Measurements from ENCODE around the gene SEC16A. TPM values are rescaled to one million over a fixed set of nuclear protein-coding genes. Genes with fewer than 3 reads are reported as not detected.

The SEC16A gene
- total RNA-seq, 2 donors from 2014 or later = 35.3 to 75.8 TPM

- intact Hi-C loops (cut with DNase I) = no loop called here
- Histone ChIP-seq H3K9me3 (no peaks in the 10 kb centered on the region), H3K4me3 (no peak overlapping the region), H3K4me1 (peaks cover 15% of the 10 kb centered on the region), H3K36me3 (replicated peaks in 1 of 2; ENCODE audit: insufficient read depth in 1 of 2, low read depth in 2 of 2) (peaks cover 43 to 54% of the 10 kb centered on the region in 2 donors), H3K27ac (no peak overlapping the region), H3K27me3 (no peaks in the 10 kb centered on the region)
- 93 to 97% methylated on average over 13 to 68 of the region's 68 CpGs for WGBS, 2 donors
- ATAC-seq (no peak), DNase-seq (no peak)
- TF ChIP-seq POLR2A (IDR thresholded peaks at IDR 0.05) (no peak), CTCF (IDR thresholded peaks at IDR 0.05) (no peak)
These were observed 21.9 kb upstream of the SEC16A start for GRCh38 chr9:136504512-136505348.

- Histone ChIP-seq H3K4me1 (peaks cover 32% of the 10 kb centered on the region), H3K4me3 (no peak overlapping the region), H3K9me3 (no peaks in the 10 kb centered on the region), H3K27me3 (no peaks in the 10 kb centered on the region), H3K27ac (no peak overlapping the region), H3K36me3 (replicated peaks in 1 of 2; ENCODE audit: insufficient read depth in 1 of 2, low read depth in 2 of 2) (peaks cover 36 to 41% of the 10 kb centered on the region in 2 donors)
- intact Hi-C loops (cut with DNase I) = no loop called here
- no peak for ATAC-seq
- no peak for DNase-seq
- WGBS, 2 donors = 88 to 89% methylated on average over 11 to 28 of the region's 33 CpGs
- TF ChIP-seq CTCF (IDR thresholded peaks at IDR 0.05) (no peak), POLR2A (IDR thresholded peaks at IDR 0.05) (no peak)
These were observed 20.2 kb upstream of the SEC16A start for GRCh38 chr9:136502940-136503550.

- H3K4me3 ChIP-seq = no peak overlapping the region
- intact Hi-C loops (cut with DNase I) = no loop called here
- H3K36me3 ChIP-seq (replicated peaks in 1 of 2; ENCODE audit: insufficient read depth in 1 of 2, low read depth in 2 of 2) = peaks cover 27 to 39% of the 10 kb centered on the region in 2 donors
- H3K27me3 ChIP-seq = no peaks in the 10 kb centered on the region
- H3K9me3 ChIP-seq = no peaks in the 10 kb centered on the region
- H3K4me1 ChIP-seq = peaks cover 32% of the 10 kb centered on the region
- WGBS, 2 donors = 94 to 95% methylated on average over 13 to 31 of the region's 38 CpGs
- TF ChIP-seq POLR2A (IDR thresholded peaks at IDR 0.05) (no peak), CTCF (IDR thresholded peaks at IDR 0.05) (no peak)
- H3K27ac ChIP-seq = no peak overlapping the region
- ATAC-seq = no peak
- no peak for DNase-seq
These were observed 19.4 kb upstream of the SEC16A start for GRCh38 chr9:136502196-136502595.

GRCh38 chr9:136501686-136502085 lies 18.8 kb upstream of the SEC16A start:
- H3K4me3 ChIP-seq = no peak overlapping the region
- intact Hi-C loops (cut with DNase I) = no loop called here
- no peak for TF ChIP-seq CTCF (IDR thresholded peaks at IDR 0.05)
- TF ChIP-seq POLR2A (IDR thresholded peaks at IDR 0.05) = no peak
- H3K36me3 ChIP-seq (replicated peaks in 1 of 2; ENCODE audit: insufficient read depth in 1 of 2, low read depth in 2 of 2) = peaks cover 22 to 42% of the 10 kb centered on the region in 2 donors
- ATAC-seq (no peak), DNase-seq (no peak)
- H3K27me3 ChIP-seq = no peaks in the 10 kb centered on the region
- 95% methylated on average over 7 to 23 of the region's 23 CpGs for WGBS, 2 donors
- peak overlapping the region in 1 of 4 donors; percentile 26 for H3K27ac ChIP-seq
- no peaks in the 10 kb centered on the region for H3K9me3 ChIP-seq
- peaks cover 32% of the 10 kb centered on the region for H3K4me1 ChIP-seq

All from body of pancreas (tissue), 4 donors.